Ishikawa (cell line): ENCODE measurements around the gene APBB2.

Source experiments
- CEBPB ChIP-seq: IDR thresholded peaks from 2 replicates; pipeline ENCODE4 v1.6.1; 2012
- CREB1 ChIP-seq: IDR thresholded peaks from 2 replicates; pipeline ENCODE4 v1.6.1; 2012; ENCODE audit warnings: low read depth
- EGR1 ChIP-seq: IDR thresholded peaks from 2 replicates; pipeline ENCODE4 v1.6.1; 2012
- EP300 ChIP-seq: IDR thresholded peaks from 2 replicates; pipeline ENCODE4 v1.6.1; 2012; ENCODE audit warnings: borderline replicate concordance
- FOXM1 ChIP-seq: IDR thresholded peaks from 2 replicates; pipeline ENCODE4 v1.6.1; 2012; ENCODE audit warnings: low read depth, borderline replicate concordance
- MAX ChIP-seq: IDR thresholded peaks from 2 replicates; pipeline ENCODE4 v1.6.1; 2012
- NFIC ChIP-seq: IDR thresholded peaks from 2 replicates; pipeline ENCODE4 v1.6.1; 2012
- RAD21 ChIP-seq: IDR thresholded peaks from 2 replicates; pipeline ENCODE4 v1.6.1; 2012; ENCODE audit warnings: low read depth
- REST ChIP-seq: IDR thresholded peaks from 2 replicates; pipeline ENCODE4 v1.6.1; 2012; ENCODE audit warnings: low read depth, mild to moderate bottlenecking
- TAF1 ChIP-seq: IDR thresholded peaks from 2 replicates; pipeline ENCODE4 v1.6.1; 2012; ENCODE audit warnings: low read depth, mild to moderate bottlenecking
- TCF12 ChIP-seq: IDR thresholded peaks from 2 replicates; pipeline ENCODE4 v1.6.1; 2012; ENCODE audit warnings: low read depth
- TEAD4 ChIP-seq: IDR thresholded peaks from 2 replicates; pipeline ENCODE4 v1.6.1; 2012
- YY1 ChIP-seq: IDR thresholded peaks from 2 replicates; pipeline ENCODE4 v1.6.1; 2012; ENCODE audit warnings: low read depth
- ZBTB7A ChIP-seq: IDR thresholded peaks from 2 replicates; pipeline ENCODE4 v1.6.1; 2012; ENCODE audit warnings: low read depth
- TF ChIP-seq, protein P1 (sequence below): IDR thresholded peaks from 2 replicates; pipeline ENCODE4 v1.6.1; 2012

The APBB2 gene

DNA sequence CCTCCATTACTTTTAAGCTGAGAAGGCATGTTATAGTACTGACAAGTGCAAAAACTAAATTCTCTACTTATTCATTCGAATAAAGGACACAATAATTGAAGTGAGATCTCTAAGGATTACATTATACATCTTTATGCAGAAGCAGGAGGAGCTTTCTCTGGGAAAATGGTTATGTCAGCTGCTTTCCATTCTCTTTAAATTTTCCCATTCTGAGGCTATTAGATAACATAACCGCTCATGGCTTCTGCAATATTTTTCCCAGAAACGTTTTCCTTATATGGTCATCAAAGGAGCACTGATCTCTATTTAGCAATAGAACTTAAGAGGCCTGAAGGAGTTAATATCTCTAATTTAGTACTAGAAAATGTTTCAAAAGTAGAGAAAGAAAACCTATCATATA lies 243.0 kb downstream of the APBB2 start:
- TF ChIP-seq FOXM1 (no peak), CREB1 (no peak), NFIC (no peak), MAX (no peak), TEAD4 (no peak), RAD21 (no peak), REST (no peak), TAF1 (no peak), EP300 (no peak), YY1 (no peak), ZBTB7A (no peak), TCF12 (no peak), CEBPB (no peak), EGR1 (no peak)
- TF ChIP-seq, protein P1, sequence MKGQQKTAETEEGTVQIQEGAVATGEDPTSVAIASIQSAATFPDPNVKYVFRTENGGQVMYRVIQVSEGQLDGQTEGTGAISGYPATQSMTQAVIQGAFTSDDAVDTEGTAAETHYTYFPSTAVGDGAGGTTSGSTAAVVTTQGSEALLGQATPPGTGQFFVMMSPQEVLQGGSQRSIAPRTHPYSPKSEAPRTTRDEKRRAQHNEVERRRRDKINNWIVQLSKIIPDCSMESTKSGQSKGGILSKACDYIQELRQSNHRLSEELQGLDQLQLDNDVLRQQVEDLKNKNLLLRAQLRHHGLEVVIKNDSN, result no peak

DNA sequence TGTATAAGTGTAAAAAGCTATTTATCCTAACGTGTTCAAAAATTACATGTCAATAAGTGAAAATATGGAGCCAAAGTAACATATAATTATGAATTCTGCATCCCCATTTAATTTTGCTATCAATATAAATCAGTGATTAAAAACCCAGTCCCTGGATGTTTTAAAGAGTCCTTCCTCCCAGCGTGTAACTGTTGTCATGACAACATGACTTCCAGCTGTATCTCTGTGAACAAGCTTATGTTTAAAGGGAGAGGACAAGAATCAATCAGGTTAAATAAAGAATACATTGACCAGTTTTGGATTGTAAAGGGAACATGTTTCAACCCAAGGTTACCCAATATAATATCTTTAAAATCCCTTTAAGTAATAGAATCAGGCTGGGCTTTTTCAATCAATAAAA lies 244.8 kb downstream of the APBB2 start:
- TF ChIP-seq TAF1 (no peak), EP300 (no peak), TCF12 (no peak), YY1 (no peak), EGR1 (no peak), FOXM1 (no peak), CEBPB (no peak), REST (no peak), TEAD4 (no peak), NFIC (no peak), ZBTB7A (no peak), RAD21 (no peak)
- TF ChIP-seq, protein P1, result no peak

GRCh38 chr4:40967550-40967949 lies 246.8 kb downstream of the APBB2 start:
- TF ChIP-seq CREB1, result no peak
- no peak for TF ChIP-seq TCF12
- no peak for TF ChIP-seq FOXM1
- no peak for TF ChIP-seq MAX
- TF ChIP-seq CEBPB, result no peak
- TF ChIP-seq EP300, result no peak
- TF ChIP-seq EGR1, result no peak
- TF ChIP-seq NFIC, result no peak
- TF ChIP-seq, protein P1, result no peak
- no peak for TF ChIP-seq REST
- TF ChIP-seq ZBTB7A, result no peak
- TF ChIP-seq YY1, result no peak
- no peak for TF ChIP-seq TEAD4
- no peak for TF ChIP-seq RAD21
- TF ChIP-seq TAF1, result no peak

GRCh38 chr4:40966091-40966490 lies 248.3 kb downstream of the APBB2 start:
- TF ChIP-seq FOXM1 (no peak), ZBTB7A (no peak), YY1 (no peak), TAF1 (no peak), NFIC (no peak), TEAD4 (no peak)
